Parathyroid adenoma (tissue), 2 donors: ENCODE measurements around the gene ZNF140.

Source experiments
- H2AFZ ChIP-seq: fragments of 300-600 bp; sonication (generic); one replicate; pipeline ENCODE4 v1.7.0; 2017; ENCODE audit warnings: antibody characterized with exemption, mild to moderate bottlenecking
- H3K27ac ChIP-seq: fragments of 300-600 bp; sonication (generic); one replicate; pipeline ENCODE4 v1.7.0; 2017
- H3K27me3 ChIP-seq: fragments of 300-600 bp; sonication (generic); one replicate; pipeline ENCODE4 v1.7.0; 2017; ENCODE audit warnings: low read length; ENCODE audit not compliant: control insufficient read depth, insufficient read depth
- H3K36me3 ChIP-seq: fragments of 300-600 bp; sonication (generic); one replicate; pipeline ENCODE4 v1.7.0; 2017; ENCODE audit warnings: low read length; ENCODE audit not compliant: control insufficient read depth, insufficient read depth
- H3K4me1 ChIP-seq: fragments of 300-600 bp; sonication (generic); one replicate; pipeline ENCODE4 v1.7.0; 2017; ENCODE audit warnings: control low read depth
- H3K4me2 ChIP-seq: fragments of 300-600 bp; sonication (generic); one replicate; pipeline ENCODE4 v1.7.0; 2017; ENCODE audit warnings: low read length
- H3K4me3 ChIP-seq: fragments of 300-600 bp; sonication (generic); one replicate; pipeline ENCODE4 v1.7.0; 2017; ENCODE audit warnings: low read depth, low read length
- H3K79me2 ChIP-seq: fragments of 300-600 bp; sonication (generic); one replicate; pipeline ENCODE4 v1.7.0; 2017; ENCODE audit warnings: control low read depth
- H3K9ac ChIP-seq: fragments of 300-600 bp; sonication (generic); one replicate; pipeline ENCODE4 v1.7.0; 2017; ENCODE audit warnings: mild to moderate bottlenecking
- H3K9me3 ChIP-seq: fragments of 300-600 bp; sonication (generic); one replicate; pipeline ENCODE4 v1.7.0; 2017; ENCODE audit warnings: low read length; ENCODE audit not compliant: control insufficient read depth
- TF ChIP-seq, protein P1 (sequence below): fragments of 300-600 bp; sonication (generic); IDR thresholded peaks from one replicate; pipeline ENCODE4 v1.7.0; 2017; ENCODE audit warnings: antibody characterized with exemption, mild to moderate bottlenecking
- donor health status: primary hyperparathyroidism.

Gene ZNF140

DNA sequence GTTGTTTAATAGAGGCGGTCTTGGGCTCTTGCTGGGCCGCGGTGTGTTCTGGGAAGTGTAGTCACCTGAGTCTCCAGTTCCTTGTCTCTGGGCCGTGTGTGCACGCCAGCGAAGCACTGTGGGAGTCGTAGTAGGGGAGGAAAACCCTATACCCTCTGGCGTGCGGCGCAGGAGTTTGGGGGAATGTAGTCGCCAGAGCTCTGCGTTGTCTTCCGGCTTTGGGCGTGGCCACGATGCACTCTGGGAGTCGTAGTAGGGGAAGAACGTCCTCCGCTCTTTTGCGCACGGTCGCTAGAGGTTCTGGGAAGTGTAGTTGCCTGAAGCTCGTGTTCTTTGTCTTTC lies 726 bp upstream of the ZNF140 start:
- Histone ChIP-seq H3K27ac (peak overlapping the region; percentile 97), H2AFZ (peak overlapping the region; percentile 94), H3K79me2 (no peaks in the 10 kb centered on the region), H3K27me3 (no peaks in the 10 kb centered on the region), H3K4me2 (peak overlapping the region; percentile 70), H3K4me3 (peak overlapping the region; percentile 76), H3K36me3 (no peaks in the 10 kb centered on the region), H3K4me1 (peaks cover 5% of the 10 kb centered on the region), H3K9me3 (no peaks in the 10 kb centered on the region), H3K9ac (no peak overlapping the region)
- TF ChIP-seq, protein P1, sequence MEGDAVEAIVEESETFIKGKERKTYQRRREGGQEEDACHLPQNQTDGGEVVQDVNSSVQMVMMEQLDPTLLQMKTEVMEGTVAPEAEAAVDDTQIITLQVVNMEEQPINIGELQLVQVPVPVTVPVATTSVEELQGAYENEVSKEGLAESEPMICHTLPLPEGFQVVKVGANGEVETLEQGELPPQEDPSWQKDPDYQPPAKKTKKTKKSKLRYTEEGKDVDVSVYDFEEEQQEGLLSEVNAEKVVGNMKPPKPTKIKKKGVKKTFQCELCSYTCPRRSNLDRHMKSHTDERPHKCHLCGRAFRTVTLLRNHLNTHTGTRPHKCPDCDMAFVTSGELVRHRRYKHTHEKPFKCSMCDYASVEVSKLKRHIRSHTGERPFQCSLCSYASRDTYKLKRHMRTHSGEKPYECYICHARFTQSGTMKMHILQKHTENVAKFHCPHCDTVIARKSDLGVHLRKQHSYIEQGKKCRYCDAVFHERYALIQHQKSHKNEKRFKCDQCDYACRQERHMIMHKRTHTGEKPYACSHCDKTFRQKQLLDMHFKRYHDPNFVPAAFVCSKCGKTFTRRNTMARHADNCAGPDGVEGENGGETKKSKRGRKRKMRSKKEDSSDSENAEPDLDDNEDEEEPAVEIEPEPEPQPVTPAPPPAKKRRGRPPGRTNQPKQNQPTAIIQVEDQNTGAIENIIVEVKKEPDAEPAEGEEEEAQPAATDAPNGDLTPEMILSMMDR, result no peak

DNA sequence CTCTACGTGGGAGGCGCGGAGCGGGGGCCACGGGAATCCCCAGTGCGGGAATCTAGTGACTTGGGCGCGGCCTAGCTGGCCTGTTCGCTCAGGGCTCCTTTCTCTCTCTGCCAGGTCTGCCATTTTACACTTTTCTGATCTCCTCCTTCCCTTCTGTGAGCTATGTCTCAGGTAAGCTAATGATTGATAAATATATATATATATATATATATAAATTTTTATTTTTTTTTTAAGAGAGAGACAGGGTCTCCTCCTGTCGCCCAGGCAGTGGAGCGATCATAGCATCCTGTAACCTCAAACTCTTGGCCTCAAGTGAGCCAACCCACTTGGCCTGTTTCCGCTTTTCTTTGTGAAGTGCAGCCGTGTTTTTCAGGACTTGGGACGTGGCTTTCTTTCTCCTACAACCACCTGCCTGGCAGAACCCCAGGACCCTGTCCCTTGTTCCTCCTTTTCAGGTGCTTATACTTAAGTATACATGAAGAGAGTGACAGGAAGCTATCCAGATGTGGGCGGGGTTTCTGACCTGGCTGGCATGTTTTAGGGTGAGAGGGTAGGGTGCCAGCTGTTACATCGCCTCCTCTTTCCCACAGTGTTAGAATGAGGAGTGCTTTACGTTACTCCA lies 547 bp downstream of the ZNF140 start:
- H3K9ac ChIP-seq, result peak overlapping the region; percentile 64
- no peaks in the 10 kb centered on the region for H3K79me2 ChIP-seq
- H3K27me3 ChIP-seq, result no peaks in the 10 kb centered on the region
- TF ChIP-seq, protein P1, result no peak
- H3K36me3 ChIP-seq, result no peaks in the 10 kb centered on the region
- H2AFZ ChIP-seq, result peak overlapping the region; percentile 94
- no peaks in the 10 kb centered on the region for H3K9me3 ChIP-seq
- H3K27ac ChIP-seq, result peak overlapping the region; percentile 97
- peak overlapping the region; percentile 76 for H3K4me3 ChIP-seq
- H3K4me2 ChIP-seq, result peak overlapping the region; percentile 70
- H3K4me1 ChIP-seq, result peaks cover 5% of the 10 kb centered on the region

DNA sequence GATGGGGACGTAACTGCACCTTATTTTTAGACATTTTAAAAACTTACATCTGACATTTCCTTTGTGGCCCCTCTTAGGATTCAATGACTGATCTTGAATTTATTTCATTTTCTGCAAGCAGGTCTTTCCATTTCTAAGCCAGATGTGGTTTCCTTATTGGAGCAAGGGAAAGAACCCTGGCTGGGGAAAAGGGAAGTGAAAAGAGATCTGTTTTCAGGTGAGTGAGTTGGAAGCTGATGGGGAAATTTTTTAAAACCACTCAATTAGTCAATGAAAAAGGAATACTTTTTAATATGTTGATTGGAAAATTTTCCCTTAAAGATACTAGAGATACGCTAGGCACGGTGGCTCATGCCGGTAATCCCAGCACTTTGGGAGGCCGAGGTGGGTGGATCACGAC lies 2.6 kb downstream of the ZNF140 start:
- Histone ChIP-seq H3K27me3 (no peaks in the 10 kb centered on the region), H3K4me3 (no peak overlapping the region), H3K79me2 (no peaks in the 10 kb centered on the region), H3K36me3 (no peaks in the 10 kb centered on the region), H3K9me3 (no peaks in the 10 kb centered on the region), H2AFZ (no peak overlapping the region), H3K4me1 (peaks cover 5% of the 10 kb centered on the region), H3K9ac (no peak overlapping the region), H3K27ac (no peak overlapping the region), H3K4me2 (no peak overlapping the region)
- TF ChIP-seq, protein P1, result no peak

DNA sequence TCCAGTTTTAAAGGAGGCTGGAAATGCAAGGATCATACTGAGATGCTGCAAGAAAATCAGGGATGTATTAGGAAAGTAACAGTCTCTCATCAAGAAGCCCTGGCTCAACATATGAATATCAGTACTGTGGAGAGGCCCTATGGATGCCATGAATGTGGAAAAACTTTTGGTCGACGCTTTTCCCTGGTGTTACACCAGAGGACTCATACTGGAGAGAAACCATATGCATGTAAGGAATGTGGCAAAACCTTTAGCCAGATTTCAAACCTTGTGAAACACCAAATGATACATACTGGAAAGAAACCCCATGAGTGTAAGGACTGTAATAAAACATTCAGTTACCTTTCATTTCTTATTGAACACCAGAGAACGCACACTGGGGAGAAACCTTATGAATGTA lies 24.9 kb downstream of the ZNF140 start:
- H3K4me2 ChIP-seq, result no peak overlapping the region
- H3K79me2 ChIP-seq, result no peaks in the 10 kb centered on the region
- H3K36me3 ChIP-seq, result peaks cover 58% of the 10 kb centered on the region
- peaks cover 35% of the 10 kb centered on the region for H3K9me3 ChIP-seq
- no peaks in the 10 kb centered on the region for H3K27me3 ChIP-seq
- no peak overlapping the region for H3K27ac ChIP-seq
- no peak overlapping the region for H3K9ac ChIP-seq
- TF ChIP-seq, protein P1, result no peak
- H2AFZ ChIP-seq, result no peak overlapping the region
- no peak overlapping the region for H3K4me3 ChIP-seq
- H3K4me1 ChIP-seq, result no peaks in the 10 kb centered on the region

DNA sequence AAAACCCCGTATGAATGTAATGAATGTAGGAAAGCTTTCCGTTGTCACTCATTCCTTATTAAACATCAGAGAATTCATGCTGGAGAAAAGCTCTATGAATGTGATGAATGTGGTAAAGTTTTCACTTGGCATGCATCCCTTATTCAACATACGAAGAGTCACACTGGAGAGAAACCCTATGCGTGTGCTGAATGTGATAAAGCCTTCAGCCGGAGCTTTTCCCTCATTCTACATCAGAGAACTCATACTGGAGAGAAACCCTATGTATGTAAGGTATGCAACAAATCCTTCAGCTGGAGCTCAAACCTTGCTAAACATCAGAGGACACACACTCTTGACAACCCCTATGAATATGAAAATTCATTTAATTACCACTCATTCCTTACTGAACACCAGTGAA lies 25.5 kb downstream of the ZNF140 start:
- H3K4me1 ChIP-seq, result no peaks in the 10 kb centered on the region
- H3K4me2 ChIP-seq, result no peak overlapping the region
- TF ChIP-seq, protein P1, result no peak
- no peaks in the 10 kb centered on the region for H3K79me2 ChIP-seq
- H3K27ac ChIP-seq, result no peak overlapping the region
- H3K36me3 ChIP-seq, result peaks cover 51% of the 10 kb centered on the region
- H3K4me3 ChIP-seq, result no peak overlapping the region
- no peaks in the 10 kb centered on the region for H3K27me3 ChIP-seq
- H2AFZ ChIP-seq, result no peak overlapping the region
- peaks cover 31% of the 10 kb centered on the region for H3K9me3 ChIP-seq
- H3K9ac ChIP-seq, result no peak overlapping the region
